ENCODE measurements around the gene MED22. TPM values are rescaled to one million over a fixed set of nuclear protein-coding genes. Genes with fewer than 3 reads are reported as not detected.
A peak's percentile ranks its signal among the peaks of the same experiment; 100 is the strongest.

The MED22 gene
- total RNA-seq, 1 experiment from 2014 or later: 60.1 TPM

DNA sequence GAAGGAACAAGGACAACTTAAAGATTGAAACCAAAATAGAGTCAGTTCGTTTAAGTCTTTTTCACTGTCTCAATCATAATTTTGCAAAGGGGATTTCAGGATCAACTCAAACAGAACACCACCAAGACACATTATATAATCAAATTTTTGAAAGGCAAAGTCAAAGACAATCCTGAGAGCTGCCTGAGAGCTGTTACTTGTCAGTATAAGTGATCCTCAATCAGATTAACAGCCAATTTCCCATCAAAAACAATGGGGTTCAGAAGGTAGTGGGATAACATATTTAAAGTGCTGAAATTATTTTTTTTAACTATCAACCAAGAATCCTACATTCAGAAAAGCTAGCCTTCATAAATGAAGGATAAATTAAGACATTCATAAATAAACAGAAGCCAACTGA lies 53.7 kb downstream of the MED22 start:
- intact Hi-C loops (cut with micrococcal nuclease; ENCODE audit: unreplicated experiment): no loop called here
- CTCF ChIA-PET: no interaction called here
- Histone ChIP-seq H3K4me1 (no peaks in the 10 kb centered on the region), H3K27me3 (replicated peaks; ENCODE audit: control insufficient read depth, insufficient read depth, low read length) (no peaks in the 10 kb centered on the region), H3K36me3 (ENCODE audit: control insufficient read depth, insufficient read depth, low read length) (no peaks in the 10 kb centered on the region), H3K4me3 (ENCODE audit: low read depth, low read length) (no peak overlapping the region), H3K9me3 (peaks cover 24% of the 10 kb centered on the region)
- BruUV-seq (replicated peaks): no TSS peak
- Mint-ChIP-seq H3K36me3 (ENCODE audit: insufficient read depth, unreplicated experiment) (no peaks in the 10 kb centered on the region), H3K4me3 (ENCODE audit: unreplicated experiment) (no peak overlapping the region), H3K27ac (ENCODE audit: unreplicated experiment) (no peak overlapping the region), H3K4me1 (ENCODE audit: low read depth, unreplicated experiment) (no peaks in the 10 kb centered on the region), H3K9me3 (ENCODE audit: unreplicated experiment) (peaks cover 45% of the 10 kb centered on the region), H3K27me3 (ENCODE audit: insufficient read depth, unreplicated experiment) (no peaks in the 10 kb centered on the region)
- DNase-seq: no peak
- POLR2A ChIA-PET: no interaction called here
- TF ChIP-seq, protein P1, sequence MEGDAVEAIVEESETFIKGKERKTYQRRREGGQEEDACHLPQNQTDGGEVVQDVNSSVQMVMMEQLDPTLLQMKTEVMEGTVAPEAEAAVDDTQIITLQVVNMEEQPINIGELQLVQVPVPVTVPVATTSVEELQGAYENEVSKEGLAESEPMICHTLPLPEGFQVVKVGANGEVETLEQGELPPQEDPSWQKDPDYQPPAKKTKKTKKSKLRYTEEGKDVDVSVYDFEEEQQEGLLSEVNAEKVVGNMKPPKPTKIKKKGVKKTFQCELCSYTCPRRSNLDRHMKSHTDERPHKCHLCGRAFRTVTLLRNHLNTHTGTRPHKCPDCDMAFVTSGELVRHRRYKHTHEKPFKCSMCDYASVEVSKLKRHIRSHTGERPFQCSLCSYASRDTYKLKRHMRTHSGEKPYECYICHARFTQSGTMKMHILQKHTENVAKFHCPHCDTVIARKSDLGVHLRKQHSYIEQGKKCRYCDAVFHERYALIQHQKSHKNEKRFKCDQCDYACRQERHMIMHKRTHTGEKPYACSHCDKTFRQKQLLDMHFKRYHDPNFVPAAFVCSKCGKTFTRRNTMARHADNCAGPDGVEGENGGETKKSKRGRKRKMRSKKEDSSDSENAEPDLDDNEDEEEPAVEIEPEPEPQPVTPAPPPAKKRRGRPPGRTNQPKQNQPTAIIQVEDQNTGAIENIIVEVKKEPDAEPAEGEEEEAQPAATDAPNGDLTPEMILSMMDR (IDR thresholded peaks at IDR 0.05; ENCODE audit: insufficient read depth in 1 of 2, low read depth in 1 of 2, low read length in 1 of 2, severe bottlenecking in 1 of 2, unreplicated experiment in 1 of 2): no peak

DNA sequence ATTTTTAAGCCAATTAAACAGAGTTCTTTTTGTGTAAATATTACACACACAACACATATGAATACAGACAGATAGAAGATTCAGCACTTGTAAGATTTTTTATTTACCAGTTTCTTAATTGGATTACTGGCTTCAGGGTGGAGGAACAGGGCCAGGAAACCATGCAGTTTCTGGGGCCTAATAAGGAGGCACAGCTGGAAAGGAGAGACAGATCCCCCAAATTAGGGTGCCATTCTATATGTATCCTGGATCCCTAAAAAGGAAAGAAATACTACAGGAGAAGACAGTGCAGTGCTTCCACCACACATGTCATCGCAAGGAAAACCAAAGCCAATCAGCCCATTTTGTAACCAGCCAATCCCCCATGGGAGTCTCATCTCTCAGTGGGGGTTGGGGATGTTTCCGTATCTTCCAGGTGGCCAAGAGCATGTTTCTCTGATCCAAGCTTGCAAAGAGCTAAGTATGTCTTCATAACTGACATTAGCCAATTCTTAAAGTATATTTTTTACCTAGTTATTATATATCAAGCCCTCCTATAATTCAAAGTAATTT lies 57.1 kb downstream of the MED22 start:
- no peaks in the 10 kb centered on the region for H3K36me3 Mint-ChIP-seq (ENCODE audit: insufficient read depth, unreplicated experiment)

More for the DNA sequence above, 57.1 kb downstream of the MED22 start:
- H3K9me3 ChIP-seq: peaks cover 24% of the 10 kb centered on the region
- TF ChIP-seq, protein P1 (IDR thresholded peaks at IDR 0.05; ENCODE audit: insufficient read depth in 1 of 2, low read depth in 1 of 2, low read length in 1 of 2, severe bottlenecking in 1 of 2, unreplicated experiment in 1 of 2): no peak
- ChIA-PET CTCF (no interaction called here), POLR2A (no interaction called here)
- H3K4me1 ChIP-seq: no peaks in the 10 kb centered on the region
- H3K4me3 Mint-ChIP-seq (ENCODE audit: unreplicated experiment): no peak overlapping the region
- H3K36me3 ChIP-seq (ENCODE audit: control insufficient read depth, insufficient read depth, low read length): no peaks in the 10 kb centered on the region
- H3K4me3 ChIP-seq (ENCODE audit: low read depth, low read length): no peak overlapping the region
- no peaks in the 10 kb centered on the region for H3K4me1 Mint-ChIP-seq (ENCODE audit: low read depth, unreplicated experiment)
- H3K27ac Mint-ChIP-seq (ENCODE audit: unreplicated experiment): no peak overlapping the region
- DNase-seq: peak in 1 of 2 experiments; percentile 24
- H3K27me3 Mint-ChIP-seq (ENCODE audit: insufficient read depth, unreplicated experiment): no peaks in the 10 kb centered on the region
- intact Hi-C loops (cut with micrococcal nuclease; ENCODE audit: unreplicated experiment): no loop called here
- BruUV-seq (replicated peaks): no TSS peak
- no peaks in the 10 kb centered on the region for H3K27me3 ChIP-seq (replicated peaks; ENCODE audit: control insufficient read depth, insufficient read depth, low read length)
- H3K9me3 Mint-ChIP-seq (ENCODE audit: unreplicated experiment): peaks cover 53% of the 10 kb centered on the region

Other genes with a start within 250 kb of the MED22 start
- 18.7 and 19.7 TPM in 2 replicates for gene RALGDS, start 226.9 kb downstream of the MED22 start, total RNA-seq (2022)
- gene GBGT1, start 184.2 kb downstream of the MED22 start, total RNA-seq (2022): 0.14 and 0.16 TPM in 2 replicates
- not detected in 2 replicates for gene OBP2B, start 138.9 kb downstream of the MED22 start, total RNA-seq (2022)
- gene ABO, start 72.9 kb downstream of the MED22 start, total RNA-seq (2022): not detected in 2 replicates
- gene SURF6, start 11.9 kb downstream of the MED22 start, total RNA-seq (2022): 31.6 and 32.4 TPM in 2 replicates
- 1,995 and 2,182 TPM in 2 replicates for gene RPL7A, start 87 bp upstream of the MED22 start, total RNA-seq (2022)
- 54.9 and 57.5 TPM in 2 replicates for gene SURF1, start 8.4 kb upstream of the MED22 start, total RNA-seq (2022)
- 32.3 and 34.4 TPM in 2 replicates for gene SURF2, start 8.4 kb upstream of the MED22 start, total RNA-seq (2022)
- gene SURF4, start 27.9 kb upstream of the MED22 start, total RNA-seq (2022): 239 and 253 TPM in 2 replicates
- gene STKLD1, start 28.2 kb upstream of the MED22 start, total RNA-seq (2022): 3.4 and 4.1 TPM in 2 replicates
- gene REXO4, start 69.9 kb upstream of the MED22 start, total RNA-seq (2022): 43.6 and 44.1 TPM in 2 replicates
- 5.3 and 6.2 TPM in 2 replicates for gene ADAMTS13, start 74.2 kb upstream of the MED22 start, total RNA-seq (2022)
- gene CACFD1, start 111.8 kb upstream of the MED22 start, total RNA-seq (2022): 26.0 and 27.0 TPM in 2 replicates
- 7.1 and 8.4 TPM in 2 replicates for gene SLC2A6, start 131.0 kb upstream of the MED22 start, total RNA-seq (2022)
- gene MYMK, start 176.8 kb upstream of the MED22 start, total RNA-seq (2022): not detected in 2 replicates
- gene ADAMTSL2, start 186.6 kb upstream of the MED22 start, total RNA-seq (2022): 0.46 and 0.68 TPM in 2 replicates